Endothelial cell of umbilical vein (primary cell): Measurements from ENCODE around the gene PTTG1IP. TPM values are rescaled to one million over a fixed set of nuclear protein-coding genes. Genes with fewer than 3 reads are reported as not detected.

ENCODE experiments used
- BruUV-seq: library from RNA; stranded (reverse); fragments of 400-500 nt; replicated peaks from 2 replicates; lab custom pipeline; 2021; lab: Mats Ljungman, UMichigan
- CTCF ChIA-PET: fragments of 300-600, 350-600 bp; sonication (Branson Sonifier 250); formaldehyde crosslinking; loops from one replicate; lab custom pipeline; 2021; ENCODE audit warnings: antibody characterized with exemption, inconsistent platforms; lab: Charles Lee
- POLR2A ChIA-PET: fragments of 300-600, 350-600 bp; sonication (Branson Sonifier 250); formaldehyde crosslinking; loops from one replicate; lab custom pipeline; 2021; ENCODE audit warnings: antibody characterized with exemption, inconsistent platforms; lab: Charles Lee
- DNase-seq: peaks from one replicate; pipeline ENCODE4 v3.0.0-alpha.2; 2011; ENCODE audit warnings: low read depth, low spot score
- FAIRE-seq: peaks from 2 replicates; lab custom pipeline; 2011; peaks lifted over from hg19 to GRCh38; lab: Jason Lieb, UNC
- H2AFZ ChIP-seq: 2 replicates; pipeline ENCODE4 v1.6.0; 2012; ENCODE audit warnings: low read depth, low read length, control low read depth, inconsistent platforms
- H3K27ac ChIP-seq: 2 replicates; pipeline ENCODE4 v1.5.1; 2011; ENCODE audit warnings: low read depth, mild to moderate bottlenecking, control low read depth, low read length, moderate library complexity; ENCODE audit not compliant: insufficient read depth
- H3K27me3 ChIP-seq, 2 experiments: 2 replicates each; pipeline versions ENCODE4 v1.6.0 to v1.6.1; 2011; ENCODE audit warnings: low read length in 2 of 2, mixed read lengths in 1 of 2; ENCODE audit not compliant: control insufficient read depth in 2 of 2, insufficient read depth in 2 of 2
- H3K36me3 ChIP-seq, 2 experiments: 2 replicates in 1 of 2; 3 replicates in 1 of 2; pipeline ENCODE4 v1.5.1; 2011; ENCODE audit warnings: low read length in 2 of 2, mild to moderate bottlenecking in 1 of 2, moderate library complexity in 1 of 2; ENCODE audit not compliant: control insufficient read depth in 2 of 2, insufficient read depth in 2 of 2; ENCODE audit errors: extremely low read depth in 1 of 2
- H3K4me1 ChIP-seq: 3 replicates; pipeline ENCODE4 v1.5.1; 2011; ENCODE audit warnings: mild to moderate bottlenecking, low read length; ENCODE audit not compliant: control insufficient read depth, insufficient read depth; ENCODE audit errors: extremely low read depth
- H3K4me2 ChIP-seq: 2 replicates; pipeline ENCODE4 v1.6.1; 2011; ENCODE audit warnings: low read length, control low read depth, mixed read lengths; ENCODE audit not compliant: insufficient read depth
- H3K4me3 ChIP-seq, 3 experiments: fragments of 200-600 bp in 1 of 3; sonication (generic), shearing (Covaris generic) in 1 of 3; replicated peaks in 1 of 3; 2 replicates each; pipeline ENCODE4 v1.5.1; 2011 to 2016; ENCODE audit warnings: control low read depth in 3 of 3, low read length in 3 of 3, mild to moderate bottlenecking in 2 of 3, inconsistent platforms in 1 of 3, low read depth in 1 of 3, moderate library complexity in 1 of 3; ENCODE audit not compliant: insufficient read depth in 1 of 3
- H3K79me2 ChIP-seq: 2 replicates; pipeline ENCODE4 v1.6.0; 2012; ENCODE audit warnings: low read length, inconsistent platforms; ENCODE audit not compliant: control insufficient read depth, insufficient read depth
- H3K9ac ChIP-seq: replicated peaks from 2 replicates; pipeline ENCODE3; 2011; ENCODE audit warnings: low read length, control low read depth; ENCODE audit not compliant: insufficient read depth; ENCODE audit errors: extremely low read depth
- H3K9me1 ChIP-seq: replicated peaks from 3 replicates; pipeline ENCODE4 v1.6.0; 2011; ENCODE audit warnings: mild to moderate bottlenecking, low read length; ENCODE audit not compliant: control insufficient read depth, insufficient read depth; ENCODE audit errors: extremely low read depth
- H3K9me3 ChIP-seq: replicated peaks from 2 replicates; pipeline ENCODE4 v1.5.1; 2012; ENCODE audit warnings: low read length, inconsistent platforms; ENCODE audit not compliant: control insufficient read depth, insufficient read depth
- H4K20me1 ChIP-seq: replicated peaks from 2 replicates; pipeline ENCODE3; 2011; ENCODE audit warnings: mild to moderate bottlenecking, low read length; ENCODE audit not compliant: control insufficient read depth, insufficient read depth; ENCODE audit errors: extremely low read depth
- EZH2 ChIP-seq: IDR thresholded peaks from 2 replicates; pipeline ENCODE4 v1.6.1; 2012; ENCODE audit warnings: borderline replicate concordance, low read depth, mild to moderate bottlenecking, moderate library complexity, low read length, inconsistent platforms; ENCODE audit not compliant: severe bottlenecking
- JUN ChIP-seq: IDR thresholded peaks from 2 replicates; pipeline ENCODE4 v1.6.1; 2011; ENCODE audit warnings: borderline replicate concordance, low read depth; ENCODE audit not compliant: insufficient read length, insufficient read depth
- MAX ChIP-seq: IDR thresholded peaks from 2 replicates; pipeline ENCODE4 v1.6.1; 2011; ENCODE audit not compliant: insufficient read depth, insufficient read length
- MYC ChIP-seq: IDR thresholded peaks from one replicate; pipeline ENCODE4 v1.6.1; 2011; ENCODE audit warnings: mild to moderate bottlenecking, low read depth, low read length
- POLR2A ChIP-seq: IDR thresholded peaks from 2 replicates; pipeline ENCODE4 v1.6.1; 2012; ENCODE audit warnings: low read depth, mild to moderate bottlenecking, control low read depth, low read length
- POLR2AphosphoS5 ChIP-seq: IDR thresholded peaks from 2 replicates; pipeline ENCODE4 v1.6.1; 2012; ENCODE audit warnings: low read depth, mild to moderate bottlenecking, control low read depth, low read length, moderate library complexity; ENCODE audit not compliant: insufficient read depth
- dilution Hi-C: fragments of 300-500 bp; cut with MboI; formaldehyde crosslinking; loops from one replicate; pipeline ENCODE4 v1.15.0; 2019; ENCODE audit warnings: low sequenced_read_pairs; ENCODE audit not compliant: extremely low pct_ligation_motif_present
- intact Hi-C: fragments of 100-400 bp; cut with micrococcal nuclease; formaldehyde crosslinking; loops from one replicate; pipeline ENCODE4 v1.10.0; 2022
- polyA plus RNA-seq, 4 experiments: library from polyadenylated mRNA; depleted of rRNA in 3 of 4; stranded (reverse) in 3 of 4; unstranded in 1 of 4; fragments of >200 nt; gene quantifications; 2 replicates each; pipeline versions ENCODE4 v1.2.1 to v1.2.3, GENCODE V29; 2011 to 2012; ENCODE audit warnings: missing spikeins in 1 of 4
- total RNA-seq: library from RNA; stranded (reverse); gene quantifications from 2 replicates; pipeline ENCODE4 v1.2.3, GENCODE V29; 2021

The PTTG1IP gene
- total and polyA plus RNA-seq, 2 donors (not counting 3 experiments of a cell fraction or from before 2014, with no cell fraction given) = 342 to 415 TPM

DNA sequence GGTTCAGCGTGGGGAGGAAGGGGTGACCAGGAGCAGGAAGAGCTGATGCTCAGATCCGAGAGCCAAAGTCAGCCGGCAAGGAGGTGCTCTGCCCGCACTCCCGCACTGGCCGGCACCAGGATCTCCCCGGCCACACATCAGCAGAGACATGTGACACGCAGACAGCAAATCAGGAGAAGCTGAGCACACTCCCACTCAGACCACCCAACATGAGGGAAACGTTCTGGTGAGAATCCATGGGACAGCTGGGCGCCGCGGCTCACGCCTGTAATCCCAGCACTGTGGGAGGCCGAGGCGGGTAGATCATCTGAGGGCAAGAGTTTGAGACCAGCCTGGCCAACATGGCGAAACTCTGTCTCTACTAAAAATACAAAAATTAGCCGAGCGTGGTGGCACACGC lies 18.6 kb upstream of the PTTG1IP start:
- DNase-seq (no peak), FAIRE-seq (no peak)
- H3K4me2 ChIP-seq = no peak overlapping the region
- H3K36me3 ChIP-seq = no peaks in the 10 kb centered on the region
- H2AFZ ChIP-seq = no peak overlapping the region
- ChIA-PET POLR2A (interaction anchor here (1.0 kb wide), 1 partner anchor 40 kb away, joined by 3 read pairs; no protein-coding TSS in a partner anchor), CTCF (interaction anchor here (0.6 to 5.1 kb wide), 25 partner anchors 9 to 248 kb away, joined by 3 to 47 read pairs (median 5); partner anchors contain the start of gene PTTG1IP)
- H3K9ac ChIP-seq = no peak overlapping the region
- H3K9me3 ChIP-seq = no peaks in the 10 kb centered on the region
- no peaks in the 10 kb centered on the region for H3K4me1 ChIP-seq
- BruUV-seq = no TSS peak
- no peak overlapping the region for H3K4me3 ChIP-seq
- no peaks in the 10 kb centered on the region for H3K9me1 ChIP-seq
- H3K79me2 ChIP-seq = no peaks in the 10 kb centered on the region
- H4K20me1 ChIP-seq = no peaks in the 10 kb centered on the region
- dilution Hi-C loops = no loop called here
- TF ChIP-seq POLR2A (no peak), JUN (no peak), MYC (no peak), EZH2 (no peak), POLR2AphosphoS5 (no peak)
- no peak overlapping the region for H3K27ac ChIP-seq
- H3K27me3 ChIP-seq = no peaks in the 10 kb centered on the region
- intact Hi-C loops = loop anchor here (1.0 to 2.0 kb wide), 2 partner anchors 19 to 40 kb away; no protein-coding TSS in a partner anchor

GRCh38 chr21:44891631-44892031 lies 18.1 kb upstream of the PTTG1IP start:
- no peak for FAIRE-seq
- H3K4me1 ChIP-seq = no peaks in the 10 kb centered on the region
- no peak overlapping the region for H3K9ac ChIP-seq
- H3K9me3 ChIP-seq = no peaks in the 10 kb centered on the region
- no peaks in the 10 kb centered on the region for H4K20me1 ChIP-seq
- no peak overlapping the region for H2AFZ ChIP-seq
- no TSS peak for BruUV-seq
- no peak overlapping the region for H3K27ac ChIP-seq
- dilution Hi-C loops (no loop called here), intact Hi-C loops (loop anchor here (1.0 to 2.0 kb wide), 2 partner anchors 19 to 41 kb away; no protein-coding TSS in a partner anchor)
- ChIA-PET CTCF (interaction anchor here (0.8 to 5.1 kb wide), 19 partner anchors 9 to 249 kb away, joined by 3 to 47 read pairs (median 5); partner anchors contain the start of gene PTTG1IP), POLR2A (no interaction called here)
- no peaks in the 10 kb centered on the region for H3K79me2 ChIP-seq
- no peaks in the 10 kb centered on the region for H3K36me3 ChIP-seq
- no peaks in the 10 kb centered on the region for H3K9me1 ChIP-seq
- no peak overlapping the region for H3K4me3 ChIP-seq
- H3K27me3 ChIP-seq = no peaks in the 10 kb centered on the region
- H3K4me2 ChIP-seq = no peak overlapping the region
- no peak for TF ChIP-seq MAX
- TF ChIP-seq EZH2 = no peak
- TF ChIP-seq JUN = no peak
- DNase-seq = no peak
